Esophagus (tissue), 2 donors: ENCODE data around the gene INTS7. TPM values are rescaled to one million over a fixed set of nuclear protein-coding genes. Genes with fewer than 3 reads are reported as not detected.

Source experiments
- H3K27ac ChIP-seq, 2 donors: one replicate each; pipeline ENCODE4 v1.5.1; 2013; ENCODE audit warnings: low read depth in 2 of 2, mild to moderate bottlenecking in 2 of 2, inconsistent platforms in 1 of 2, low read length in 1 of 2, moderate library complexity in 1 of 2
- H3K27me3 ChIP-seq, 2 donors: one replicate each; pipeline ENCODE4 v1.6.1; 2013; ENCODE audit warnings: low read length in 2 of 2, control low read depth in 1 of 2, mild to moderate bottlenecking in 1 of 2; ENCODE audit not compliant: insufficient read depth in 2 of 2, control insufficient read depth in 1 of 2
- H3K36me3 ChIP-seq, 2 donors: one replicate each; pipeline ENCODE4 v1.6.1; 2013; ENCODE audit warnings: low read length in 1 of 2; ENCODE audit not compliant: control insufficient read depth in 2 of 2, insufficient read depth in 2 of 2
- H3K4me1 ChIP-seq, 2 donors: one replicate each; pipeline ENCODE4 v1.6.1; 2013; ENCODE audit warnings: low read length in 1 of 2; ENCODE audit not compliant: control insufficient read depth in 2 of 2, insufficient read depth in 2 of 2
- H3K4me3 ChIP-seq, 2 donors: one replicate each; pipeline ENCODE4 v1.5.1; 2013; ENCODE audit warnings: low read length in 2 of 2, mild to moderate bottlenecking in 2 of 2, low read depth in 1 of 2, moderate library complexity in 1 of 2
- H3K9me3 ChIP-seq, 2 donors: one replicate each; pipeline ENCODE4 v1.6.1; 2013; ENCODE audit warnings: mild to moderate bottlenecking in 2 of 2, low read depth in 1 of 2, low read length in 1 of 2, moderate library complexity in 1 of 2; ENCODE audit not compliant: control insufficient read depth in 2 of 2, insufficient read depth in 1 of 2
- WGBS, 2 donors: extraction: QIAGEN DNeasy Blood & Tissue Kit; methylation state at CpG; one replicate each; pipeline ENCODE4 v1.1.7; 2013; 5-methylcytosine and 5-hydroxymethylcytosine counted together
- polyA plus RNA-seq, 2 donors: library from polyadenylated mRNA; stranded (reverse); fragments of 200-250 nt; gene quantifications; one replicate each; pipeline ENCODE4 v1.2.3, GENCODE V29; 2013
- donor health status: healthy with polysubstance abuse.
- donor health status: Bipolar disorder and iron deficiency.

INTS7 gene
- polyA plus RNA-seq, 2 donors: 5.9 to 8.1 TPM

DNA sequence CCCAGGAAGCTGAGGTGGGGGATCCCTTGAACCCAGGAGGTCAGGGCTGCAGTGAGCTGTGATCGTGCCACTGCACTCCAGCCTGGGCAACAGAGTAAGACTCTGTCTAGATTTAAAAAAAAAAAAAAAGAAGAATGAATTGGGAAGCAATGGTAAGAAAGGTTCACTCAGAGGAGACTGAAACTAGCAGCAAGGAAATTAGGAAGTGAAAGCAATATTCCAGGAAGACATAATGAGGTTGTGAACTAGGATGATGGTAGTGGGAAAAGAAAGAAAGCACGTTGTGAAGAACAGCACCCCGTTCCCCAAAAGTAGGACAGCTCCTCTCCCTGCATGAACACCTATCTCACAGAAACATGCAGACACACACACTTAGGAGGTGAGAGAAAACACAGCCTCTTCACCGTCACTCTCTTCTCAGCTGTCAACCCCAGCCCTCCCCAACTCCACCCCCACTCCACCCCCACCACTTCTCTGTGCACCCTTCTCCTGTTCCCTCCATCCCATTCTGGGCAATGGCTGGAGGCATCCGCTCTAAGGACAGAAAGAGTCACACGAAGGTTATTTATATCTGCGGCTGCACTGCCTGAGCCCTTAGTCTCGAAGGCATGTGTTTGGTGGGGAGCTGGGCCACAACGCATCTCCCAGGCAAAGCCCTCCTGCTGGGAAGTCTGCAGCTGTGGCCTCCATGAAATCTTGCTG, 103.0 kb downstream of the INTS7 start:
- H3K9me3 ChIP-seq: no peaks in the 10 kb centered on the region
- 72 to 78% methylated on average over 9 of the region's 9 CpGs for WGBS, 2 donors
- H3K27ac ChIP-seq: no peak overlapping the region
- no peaks in the 10 kb centered on the region for H3K27me3 ChIP-seq
- H3K36me3 ChIP-seq: no peaks in the 10 kb centered on the region
- H3K4me3 ChIP-seq: no peak overlapping the region
- H3K4me1 ChIP-seq: peaks cover 0 to 6% of the 10 kb centered on the region in 2 donors

DNA sequence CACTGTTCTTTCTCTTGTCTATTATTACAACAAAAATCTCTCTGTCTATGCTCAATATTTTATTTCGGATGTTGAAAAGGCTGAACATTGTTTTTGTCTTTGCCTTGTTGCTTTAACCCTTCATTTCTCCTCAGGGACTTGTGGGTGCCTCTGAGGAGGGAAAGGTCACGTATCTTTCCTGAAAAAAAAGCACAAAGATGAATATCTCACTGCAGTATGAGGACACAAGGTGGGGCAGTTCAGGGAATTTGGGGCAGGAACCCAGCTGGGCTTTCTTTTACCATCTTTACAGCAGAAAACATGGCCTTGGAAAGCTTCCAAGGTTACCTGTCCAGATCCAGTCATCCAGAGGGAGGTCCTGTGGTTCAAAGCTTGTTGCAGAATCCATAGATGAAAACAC, 105.7 kb downstream of the INTS7 start:
- Histone ChIP-seq H3K27ac (peak overlapping the region; percentile 79 to 91), H3K27me3 (no peaks in the 10 kb centered on the region), H3K9me3 (no peaks in the 10 kb centered on the region), H3K36me3 (no peaks in the 10 kb centered on the region), H3K4me1 (peaks cover 0 to 8% of the 10 kb centered on the region in 2 donors), H3K4me3 (no peak overlapping the region)
- WGBS, 2 donors: 82 to 86% methylated on average over 2 of the region's 2 CpGs

DNA sequence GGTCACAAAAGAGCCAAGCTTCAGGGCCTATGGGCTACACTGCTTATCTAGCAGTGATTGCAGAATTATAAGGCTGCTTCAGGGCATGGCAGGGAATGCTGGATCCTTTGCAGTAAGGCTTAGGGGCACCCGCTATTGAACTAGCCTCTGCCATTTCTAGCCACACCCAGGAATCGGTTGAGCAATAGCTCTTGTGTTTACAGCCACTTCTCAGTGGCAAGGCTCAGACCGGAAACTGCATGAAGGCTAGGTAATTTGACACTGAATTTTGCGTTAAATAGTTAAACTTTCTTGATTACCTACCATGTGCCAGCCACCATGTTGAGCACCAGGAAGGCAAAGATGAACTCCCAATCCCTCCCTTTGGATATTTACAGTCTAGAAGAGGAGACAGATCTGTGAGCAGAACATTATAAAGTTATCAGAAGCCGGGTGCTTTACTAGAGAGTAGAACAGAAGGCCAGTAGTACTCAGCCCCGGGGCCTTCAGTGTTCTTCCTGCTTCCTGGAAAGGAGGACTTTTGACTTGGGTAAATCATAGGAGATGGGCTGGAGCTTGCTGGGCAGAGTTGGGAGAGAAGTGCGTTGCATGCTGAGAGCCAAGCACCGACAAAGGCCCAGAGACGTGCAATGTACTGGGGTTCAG, 106.2 kb downstream of the INTS7 start:
- H3K36me3 ChIP-seq: no peaks in the 10 kb centered on the region
- H3K27ac ChIP-seq: peak overlapping the region; percentile 79 to 91
- no peaks in the 10 kb centered on the region for H3K9me3 ChIP-seq
- no peaks in the 10 kb centered on the region for H3K27me3 ChIP-seq
- peaks cover 0 to 8% of the 10 kb centered on the region in 2 donors for H3K4me1 ChIP-seq
- 48 to 61% methylated on average over 9 of the region's 9 CpGs for WGBS, 2 donors
- H3K4me3 ChIP-seq: no peak overlapping the region

DNA sequence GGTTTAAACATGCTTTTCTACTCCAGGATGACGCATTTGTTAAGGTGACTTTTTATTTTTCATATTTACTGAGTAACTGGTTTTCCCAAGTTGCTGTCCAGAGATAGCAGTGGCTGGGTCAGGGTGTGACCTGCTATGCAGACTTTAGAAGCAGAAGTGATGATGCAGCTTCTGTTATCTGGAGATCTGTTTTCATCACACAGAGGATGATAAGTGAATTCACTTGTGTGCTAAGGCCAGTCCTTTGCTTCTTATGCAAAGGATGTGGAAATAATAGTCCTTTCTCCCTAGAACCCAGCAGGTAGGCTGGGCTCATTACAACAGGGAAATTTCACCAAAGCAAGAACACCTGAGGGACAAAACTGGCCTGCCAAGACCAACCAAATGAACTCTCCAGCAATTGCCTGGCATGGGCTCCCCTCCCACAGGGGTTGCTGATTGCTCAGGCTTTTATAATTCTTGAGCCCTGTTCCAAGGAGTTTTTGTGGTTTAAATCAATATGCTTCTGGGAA, 107.0 kb downstream of the INTS7 start:
- H3K36me3 ChIP-seq: no peaks in the 10 kb centered on the region
- H3K27ac ChIP-seq: peak overlapping the region; percentile 79 to 91
- H3K4me3 ChIP-seq: no peak overlapping the region
- 63 to 66% methylated on average over 1 of the region's 1 CpG for WGBS, 2 donors
- peaks cover 0 to 8% of the 10 kb centered on the region in 2 donors for H3K4me1 ChIP-seq
- H3K27me3 ChIP-seq: no peaks in the 10 kb centered on the region
- no peaks in the 10 kb centered on the region for H3K9me3 ChIP-seq

DNA sequence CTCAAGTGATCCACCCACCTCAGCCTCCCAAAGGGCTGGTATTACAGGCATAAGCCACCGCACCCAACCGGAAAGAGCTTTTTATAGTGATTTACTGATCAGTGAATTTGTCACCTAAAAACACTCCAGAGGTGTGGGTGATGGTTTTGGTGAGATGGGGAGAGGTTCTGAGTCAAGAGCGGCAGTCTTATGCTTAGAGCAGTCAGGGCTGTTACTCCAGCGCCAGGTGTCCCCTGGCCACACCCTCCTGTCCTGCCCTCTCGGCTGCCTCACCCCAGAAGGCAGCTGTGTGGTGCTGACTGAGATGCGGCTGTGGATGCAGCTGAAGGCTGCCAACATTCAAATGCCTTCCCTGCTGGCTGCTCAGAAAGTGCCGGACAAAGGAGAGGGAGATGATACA, 110.3 kb downstream of the INTS7 start:
- no peaks in the 10 kb centered on the region for H3K9me3 ChIP-seq
- peak overlapping the region in 1 of 2 donors; percentile 67 for H3K27ac ChIP-seq

DNA sequence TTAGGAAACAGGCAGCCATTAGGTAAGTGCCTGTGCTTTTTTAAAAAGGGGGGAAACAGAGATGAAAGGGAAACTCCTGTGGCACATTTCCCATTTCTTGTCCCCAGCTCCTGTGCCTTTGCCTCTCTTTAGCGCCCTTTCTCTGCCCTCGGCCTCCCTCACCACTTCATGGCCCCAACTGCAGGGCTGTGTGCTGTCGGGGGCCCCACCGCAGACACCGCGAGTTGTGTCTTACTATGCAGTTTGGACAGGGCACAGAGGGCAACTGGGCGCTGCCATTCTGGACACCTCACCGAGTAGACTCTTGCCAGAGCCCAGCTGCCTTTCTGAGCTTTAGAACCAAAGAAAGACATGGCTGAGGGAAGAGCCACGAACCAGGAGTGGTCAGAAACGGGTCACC, 111.1 kb downstream of the INTS7 start:
- Histone ChIP-seq H3K27me3 (no peaks in the 10 kb centered on the region), H3K4me3 (no peak overlapping the region), H3K27ac (peak overlapping the region in 1 of 2 donors; percentile 67), H3K4me1 (peaks cover 0 to 6% of the 10 kb centered on the region in 2 donors), H3K9me3 (no peaks in the 10 kb centered on the region), H3K36me3 (no peaks in the 10 kb centered on the region)
- 88 to 92% methylated on average over 10 of the region's 10 CpGs for WGBS, 2 donors

More for the DNA sequence above, 110.3 kb downstream of the INTS7 start:
- Histone ChIP-seq H3K4me1 (peaks cover 0 to 10% of the 10 kb centered on the region in 2 donors), H3K4me3 (no peak overlapping the region), H3K36me3 (no peaks in the 10 kb centered on the region), H3K27me3 (no peaks in the 10 kb centered on the region)
- WGBS, 2 donors: 34 to 47% methylated on average over 7 of the region's 7 CpGs

DNA sequence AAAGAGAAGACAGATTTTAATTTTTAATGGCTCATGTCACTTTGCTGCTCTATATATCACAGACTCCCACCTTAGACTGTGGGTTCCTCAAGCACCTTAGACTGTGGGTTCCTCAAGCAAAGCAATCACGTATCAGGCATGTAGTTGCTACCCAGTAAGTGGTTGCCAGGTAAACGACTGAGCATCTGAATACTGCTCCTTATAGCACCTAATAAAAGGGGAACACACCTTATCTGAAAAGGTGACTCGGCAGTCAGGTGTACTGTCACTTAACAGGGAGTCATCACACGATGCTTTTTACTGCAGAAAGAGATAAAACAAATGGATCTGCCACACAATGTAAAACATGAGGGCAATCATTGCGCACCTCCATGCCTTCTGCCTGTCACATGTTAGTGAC, 112.3 kb downstream of the INTS7 start:
- WGBS, 2 donors: 79 to 83% methylated on average over 5 of the region's 5 CpGs
- Histone ChIP-seq H3K4me1 (peaks cover 0 to 6% of the 10 kb centered on the region in 2 donors), H3K36me3 (no peaks in the 10 kb centered on the region), H3K27ac (no peak overlapping the region), H3K9me3 (no peaks in the 10 kb centered on the region), H3K4me3 (no peak overlapping the region), H3K27me3 (no peaks in the 10 kb centered on the region)

DNA sequence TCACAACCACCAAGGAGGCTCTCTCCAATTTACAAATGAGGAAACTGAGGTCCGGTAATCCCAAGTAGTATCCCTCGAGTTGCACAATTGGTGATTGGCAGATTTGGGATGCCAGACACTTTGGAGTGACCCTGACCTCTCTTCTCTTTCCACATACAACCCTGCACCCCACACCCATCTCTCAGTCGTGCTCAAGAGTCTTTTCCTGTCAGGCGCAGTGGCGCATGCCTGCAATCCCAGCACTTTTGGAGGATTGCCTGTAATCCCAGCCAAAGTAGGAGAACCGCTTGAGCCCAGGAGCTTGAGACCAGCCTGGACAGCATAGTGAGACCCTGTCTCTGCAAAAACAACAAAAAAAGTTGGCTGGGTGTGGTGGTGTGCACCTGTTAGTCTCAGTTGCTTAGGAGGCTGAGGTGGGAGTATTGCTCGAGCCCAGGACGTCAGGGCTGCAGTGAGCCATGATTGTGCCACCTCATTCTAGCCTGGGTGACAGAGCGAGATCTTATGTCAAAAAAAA, 113.7 kb downstream of the INTS7 start:
- WGBS, 2 donors: 91 to 95% methylated on average over 9 of the region's 9 CpGs
- peaks cover 0 to 6% of the 10 kb centered on the region in 2 donors for H3K4me1 ChIP-seq
- H3K27me3 ChIP-seq: peaks cover 0 to 3% of the 10 kb centered on the region in 2 donors
- H3K9me3 ChIP-seq: no peaks in the 10 kb centered on the region
- no peak overlapping the region for H3K4me3 ChIP-seq
- no peaks in the 10 kb centered on the region for H3K36me3 ChIP-seq
- H3K27ac ChIP-seq: no peak overlapping the region

DNA sequence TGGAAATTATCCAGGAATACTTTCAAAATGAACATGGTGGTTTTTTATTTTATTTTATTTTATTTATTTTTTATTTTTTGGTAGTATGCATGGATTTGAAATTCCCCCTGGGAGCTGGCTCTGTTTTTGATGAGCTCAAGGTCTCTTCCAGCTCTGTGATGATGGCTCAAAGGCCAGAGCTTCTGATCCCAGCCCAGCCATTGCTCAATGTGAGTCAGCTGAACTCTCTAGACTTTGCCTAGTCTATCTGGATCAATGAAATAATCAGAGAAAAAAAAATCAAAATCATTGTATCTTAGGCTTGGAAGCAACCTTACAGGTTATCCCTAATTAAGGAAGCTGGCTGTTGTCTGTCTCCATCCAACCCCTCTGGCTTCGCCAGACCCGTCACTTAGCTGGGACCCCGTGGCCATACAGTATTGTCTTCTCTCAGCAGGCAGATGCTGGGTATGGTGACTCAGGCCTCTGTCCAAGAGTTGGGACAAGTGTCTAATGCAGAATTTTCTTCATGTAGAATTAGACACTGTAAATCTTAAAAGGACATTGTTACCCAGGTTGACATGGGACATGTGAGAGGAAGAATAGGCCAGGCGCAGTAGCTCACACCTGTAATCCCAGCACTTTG, 114.6 kb downstream of the INTS7 start:
- no peaks in the 10 kb centered on the region for H3K36me3 ChIP-seq
- H3K27me3 ChIP-seq: peaks cover 0 to 3% of the 10 kb centered on the region in 2 donors
- no peaks in the 10 kb centered on the region for H3K9me3 ChIP-seq
- H3K27ac ChIP-seq: no peak overlapping the region
- H3K4me1 ChIP-seq: peaks cover 0 to 6% of the 10 kb centered on the region in 2 donors
- H3K4me3 ChIP-seq: no peak overlapping the region
- WGBS, 2 donors: 95 to 96% methylated on average over 4 of the region's 4 CpGs
